Upper lobe of left lung (tissue), 4 donors: ENCODE results near the gene NPL.

Experiments
- POLR2A ChIP-seq, 4 donors: fragments of 450-650 bp; IDR thresholded peaks; one replicate each; pipeline ENCODE4 v1.5.1; 2016 to 2017; ENCODE audit warnings: antibody characterized with exemption in 4 of 4, mild to moderate bottlenecking in 2 of 4
- POLR2AphosphoS5 ChIP-seq, 2 donors: sonication (generic); formaldehyde crosslinking; IDR thresholded peaks; one replicate each; pipeline ENCODE4 v1.5.1; 2017; ENCODE audit warnings: antibody characterized with exemption in 2 of 2
- TF ChIP-seq, protein P1 (sequence below), 6 experiments: fragments of 450-650 bp in 4 of 6; fragments of 200-600 bp in 2 of 6; sonication (generic) in 2 of 6; IDR thresholded peaks; one replicate each; pipeline ENCODE4 v1.5.1; 2016 to 2019; ENCODE audit warnings: antibody characterized with exemption in 6 of 6

DNA sequence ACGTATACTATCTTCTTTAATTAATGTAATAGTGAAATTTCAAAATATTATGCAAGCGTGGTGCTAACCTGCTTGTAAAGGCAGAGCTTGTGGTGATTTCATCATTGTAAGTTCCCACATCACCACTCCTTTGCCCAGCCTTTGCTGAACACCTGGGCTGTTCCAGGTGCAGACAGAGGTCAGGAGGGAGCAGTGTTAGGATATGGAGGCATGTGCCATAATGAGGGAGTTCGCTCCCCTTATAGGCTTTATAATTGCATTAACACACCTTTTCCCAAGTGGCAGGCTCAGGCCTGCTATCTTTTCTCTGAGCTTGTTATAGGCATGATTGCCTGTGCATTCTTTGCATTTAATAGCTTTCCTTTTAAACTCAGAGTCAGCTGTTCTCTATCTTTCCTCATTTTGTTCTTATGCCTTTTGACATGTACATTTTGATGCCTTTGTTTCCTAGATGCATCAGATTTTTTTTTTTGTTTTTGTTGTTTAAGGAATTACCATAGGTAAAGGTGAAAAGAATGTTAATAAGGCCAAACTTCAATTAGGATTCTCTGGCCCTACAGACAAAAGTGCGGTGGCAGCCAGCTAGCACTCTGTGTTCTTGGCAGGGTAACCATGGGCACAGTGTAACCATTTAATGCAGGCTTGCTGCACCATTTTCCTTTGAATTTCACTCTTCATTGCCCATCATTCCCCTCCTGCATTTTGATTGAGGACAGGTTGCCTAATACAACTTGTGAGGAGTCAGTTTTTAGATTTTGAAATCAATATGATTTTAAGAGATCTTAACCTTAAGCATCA, 12.6 kb downstream of the NPL start:
- TF ChIP-seq, protein P1, sequence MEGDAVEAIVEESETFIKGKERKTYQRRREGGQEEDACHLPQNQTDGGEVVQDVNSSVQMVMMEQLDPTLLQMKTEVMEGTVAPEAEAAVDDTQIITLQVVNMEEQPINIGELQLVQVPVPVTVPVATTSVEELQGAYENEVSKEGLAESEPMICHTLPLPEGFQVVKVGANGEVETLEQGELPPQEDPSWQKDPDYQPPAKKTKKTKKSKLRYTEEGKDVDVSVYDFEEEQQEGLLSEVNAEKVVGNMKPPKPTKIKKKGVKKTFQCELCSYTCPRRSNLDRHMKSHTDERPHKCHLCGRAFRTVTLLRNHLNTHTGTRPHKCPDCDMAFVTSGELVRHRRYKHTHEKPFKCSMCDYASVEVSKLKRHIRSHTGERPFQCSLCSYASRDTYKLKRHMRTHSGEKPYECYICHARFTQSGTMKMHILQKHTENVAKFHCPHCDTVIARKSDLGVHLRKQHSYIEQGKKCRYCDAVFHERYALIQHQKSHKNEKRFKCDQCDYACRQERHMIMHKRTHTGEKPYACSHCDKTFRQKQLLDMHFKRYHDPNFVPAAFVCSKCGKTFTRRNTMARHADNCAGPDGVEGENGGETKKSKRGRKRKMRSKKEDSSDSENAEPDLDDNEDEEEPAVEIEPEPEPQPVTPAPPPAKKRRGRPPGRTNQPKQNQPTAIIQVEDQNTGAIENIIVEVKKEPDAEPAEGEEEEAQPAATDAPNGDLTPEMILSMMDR (IDR thresholded peaks at IDR 0.05), result no peak
- TF ChIP-seq POLR2AphosphoS5 (IDR thresholded peaks at IDR 0.05) (no peak), POLR2A (IDR thresholded peaks at IDR 0.05) (no peak)
